ENCODE data around the gene SDHAF2. TPM values are rescaled to one million over a fixed set of nuclear protein-coding genes. Genes with fewer than 3 reads are reported as not detected.
"Not testable (repeated sequence)": the region's sequence is repeated elsewhere in the genome, so short reads cannot be mapped to it uniquely, and the experiment has no call there.

SDHAF2 gene
- total RNA-seq, 1 experiment from 2014 or later, result 52.1 TPM

- intact Hi-C loops (cut with micrococcal nuclease; ENCODE audit: unreplicated experiment), result no loop called here
- H3K27me3 ChIP-seq (replicated peaks; ENCODE audit: control insufficient read depth, insufficient read depth, low read length), result no peaks in the 10 kb centered on the region
- Mint-ChIP-seq H3K36me3 (ENCODE audit: insufficient read depth, unreplicated experiment) (peaks cover 99% of the 10 kb centered on the region), H3K9me3 (ENCODE audit: unreplicated experiment) (no peaks in the 10 kb centered on the region), H3K27me3 (ENCODE audit: insufficient read depth, unreplicated experiment) (no peaks in the 10 kb centered on the region), H3K4me3 (ENCODE audit: unreplicated experiment) (no peak overlapping the region), H3K4me1 (ENCODE audit: low read depth, unreplicated experiment) (peaks cover 6% of the 10 kb centered on the region), H3K27ac (ENCODE audit: unreplicated experiment) (no peak overlapping the region)
- ChIA-PET POLR2A (interaction anchor here (0.6 kb wide), 1 partner anchor 64 kb away, joined by 4 read pairs; the partner anchor contains the start of genes CYB561A3 and TMEM138), CTCF (no interaction called here)
- no peak for DNase-seq
- no peak overlapping the region for H3K4me3 ChIP-seq (ENCODE audit: low read depth, low read length)
- TF ChIP-seq CTCF (IDR thresholded peaks at IDR 0.05; ENCODE audit: insufficient read depth in 1 of 2, low read depth in 1 of 2, low read length in 1 of 2, severe bottlenecking in 1 of 2, unreplicated experiment in 1 of 2), result no peak
- no TSS peak for BruUV-seq (replicated peaks)
- no peaks in the 10 kb centered on the region for H3K9me3 ChIP-seq
- H3K4me1 ChIP-seq, result peaks cover 8% of the 10 kb centered on the region; the same call in 1 of the 2 replicates
- peaks cover 10% of the 10 kb centered on the region for H3K36me3 ChIP-seq (ENCODE audit: control insufficient read depth, insufficient read depth, low read length)
Measured at GRCh38 chr11:61425367-61426131, 4.4 kb upstream of the SDHAF2 start.

- intact Hi-C loops (cut with micrococcal nuclease; ENCODE audit: unreplicated experiment), result no loop called here
- POLR2A ChIA-PET, result interaction anchor here (0.6 to 2.1 kb wide), 16 partner anchors 10 to 238 kb away, joined by 3 to 16 read pairs (median 4); partner anchors contain the start of genes CYB561A3, LRRC10B, TMEM138 and TMEM216
- peaks cover 2% of the 10 kb centered on the region for H3K36me3 ChIP-seq (ENCODE audit: control insufficient read depth, insufficient read depth, low read length)
- Mint-ChIP-seq H3K4me3 (ENCODE audit: unreplicated experiment) (peak overlapping the region; percentile 92), H3K36me3 (ENCODE audit: insufficient read depth, unreplicated experiment) (peaks cover 75% of the 10 kb centered on the region), H3K9me3 (ENCODE audit: unreplicated experiment) (no peaks in the 10 kb centered on the region), H3K27ac (ENCODE audit: unreplicated experiment) (peak overlapping the region; percentile 98), H3K4me1 (ENCODE audit: low read depth, unreplicated experiment) (peaks cover 6% of the 10 kb centered on the region), H3K27me3 (ENCODE audit: insufficient read depth, unreplicated experiment) (no peaks in the 10 kb centered on the region)
- peaks cover 8% of the 10 kb centered on the region; the same call in 1 of the 2 replicates for H3K4me1 ChIP-seq
- no TSS peak for BruUV-seq (replicated peaks)
- peak in 1 of 2 experiments; percentile 43 for TF ChIP-seq CTCF (IDR thresholded peaks at IDR 0.05; ENCODE audit: insufficient read depth in 1 of 2, low read depth in 1 of 2, low read length in 1 of 2, severe bottlenecking in 1 of 2, unreplicated experiment in 1 of 2)
- peak overlapping the region; percentile 67 for H3K4me3 ChIP-seq (ENCODE audit: low read depth, low read length)
- CTCF ChIA-PET, result interaction anchor here (0.6 to 1.8 kb wide), 9 partner anchors 17 to 209 kb away, joined by 3 to 13 read pairs (median 6); partner anchors contain the start of genes CYB561A3 and TMEM138
- H3K27me3 ChIP-seq (replicated peaks; ENCODE audit: control insufficient read depth, insufficient read depth, low read length), result no peaks in the 10 kb centered on the region
- H3K9me3 ChIP-seq, result no peaks in the 10 kb centered on the region
- peak; percentile 82 to 93 for DNase-seq
Measured at GRCh38 chr11:61429346-61429690, 606 bp upstream of the SDHAF2 start.

DNA sequence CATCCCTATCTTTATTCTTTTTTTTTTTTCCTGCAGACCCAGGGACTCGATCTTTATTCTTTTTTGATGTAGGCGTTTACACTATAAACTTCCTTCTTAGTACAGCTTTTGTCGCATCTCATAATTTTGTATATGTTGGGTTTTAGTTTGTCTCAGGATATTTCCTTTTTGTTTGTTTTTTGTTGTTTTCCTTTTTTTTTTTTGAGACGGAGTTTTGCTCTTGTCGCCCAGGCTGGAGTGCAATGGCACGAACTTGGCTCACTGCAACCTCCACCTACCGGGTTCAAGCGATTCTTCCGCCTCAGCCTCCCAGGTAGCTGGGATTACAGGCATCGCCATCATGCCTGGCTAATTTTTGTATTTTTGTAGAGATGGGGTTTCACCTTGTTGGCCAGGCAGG lies 915 bp downstream of the SDHAF2 start:
- POLR2A ChIA-PET; H3K27me3 Mint-ChIP-seq (ENCODE audit: insufficient read depth, unreplicated experiment); DNase-seq; H3K36me3 ChIP-seq (ENCODE audit: control insufficient read depth, insufficient read depth, low read length); H3K27me3 ChIP-seq (replicated peaks; ENCODE audit: control insufficient read depth, insufficient read depth, low read length); H3K9me3 ChIP-seq; BruUV-seq (replicated peaks); intact Hi-C loops (cut with micrococcal nuclease; ENCODE audit: unreplicated experiment); CTCF ChIA-PET; H3K4me1 ChIP-seq; H3K9me3 Mint-ChIP-seq (ENCODE audit: unreplicated experiment): not testable (repeated sequence)
- Mint-ChIP-seq H3K4me1 (ENCODE audit: low read depth, unreplicated experiment) (peaks cover 12% of the 10 kb centered on the region), H3K36me3 (ENCODE audit: insufficient read depth, unreplicated experiment) (peaks cover 73% of the 10 kb centered on the region), H3K27ac (ENCODE audit: unreplicated experiment) (peak overlapping the region; percentile 98), H3K4me3 (ENCODE audit: unreplicated experiment) (peak overlapping the region; percentile 92)
- peak overlapping the region; percentile 67 for H3K4me3 ChIP-seq (ENCODE audit: low read depth, low read length)
